ENCODE results near the gene TMEM145. TPM values are rescaled to one million over a fixed set of nuclear protein-coding genes. Genes with fewer than 3 reads are reported as not detected.

TMEM145 gene
- total RNA-seq, 6 donors from 2014 or later: 0.34 to 0.79 (median 0.49) TPM; not detected in 3

DNA sequence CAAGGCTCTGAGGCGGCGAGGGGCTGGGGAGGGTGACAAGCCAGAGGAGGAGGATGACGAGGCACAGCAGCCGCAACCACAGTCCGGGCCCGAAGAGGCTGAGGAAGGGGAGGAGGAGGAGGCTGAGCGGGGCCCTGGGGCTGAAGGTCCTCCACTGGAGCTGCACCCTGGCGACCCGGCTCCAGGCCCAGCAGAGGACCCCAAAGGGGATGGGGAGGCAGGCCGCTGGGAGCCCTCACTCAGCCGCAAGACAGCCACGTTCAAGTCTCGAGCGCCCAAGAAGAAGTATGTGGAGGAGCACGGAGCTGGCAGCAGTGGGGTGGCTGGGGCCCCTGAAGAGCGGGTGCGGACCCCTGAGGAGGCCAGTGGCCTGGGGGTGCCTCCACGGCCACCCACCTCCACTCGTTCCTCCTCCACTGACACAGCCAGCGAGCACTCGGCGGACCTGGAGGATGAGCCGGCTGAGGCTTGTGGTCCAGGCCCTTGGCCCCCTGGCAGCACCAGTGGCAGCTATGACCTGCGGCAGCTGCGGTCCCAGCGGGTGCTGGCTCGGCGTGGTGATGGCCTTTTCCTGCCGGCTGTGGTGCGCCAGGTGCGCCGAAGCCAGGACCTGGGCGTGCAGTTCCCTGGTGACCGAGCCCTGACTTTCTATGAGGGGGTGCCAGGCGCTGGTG is 41.1 kb upstream of the TMEM145 start:
- DNase-seq: peak; percentile 21 to 73
- Histone ChIP-seq H3K4me1 (peaks cover 40 to 69% (median 44%) of the 10 kb centered on the region in 4 donors), H3K27me3 (no peaks in the 10 kb centered on the region), H3K4me3 (no peak overlapping the region), H3K27ac (peak overlapping the region in 2 of 4 donors; percentile 95 to 97), H3K9me3 (no peaks in the 10 kb centered on the region), H3K36me3 (peaks cover 17 to 49% (median 33%) of the 10 kb centered on the region in 4 donors)
- WGBS, 2 donors: 84 to 90% methylated on average over 18 to 19 of the region's 35 CpGs
- TF ChIP-seq POLR2A (IDR thresholded peaks at IDR 0.05): no peak
- TF ChIP-seq, protein P1, sequence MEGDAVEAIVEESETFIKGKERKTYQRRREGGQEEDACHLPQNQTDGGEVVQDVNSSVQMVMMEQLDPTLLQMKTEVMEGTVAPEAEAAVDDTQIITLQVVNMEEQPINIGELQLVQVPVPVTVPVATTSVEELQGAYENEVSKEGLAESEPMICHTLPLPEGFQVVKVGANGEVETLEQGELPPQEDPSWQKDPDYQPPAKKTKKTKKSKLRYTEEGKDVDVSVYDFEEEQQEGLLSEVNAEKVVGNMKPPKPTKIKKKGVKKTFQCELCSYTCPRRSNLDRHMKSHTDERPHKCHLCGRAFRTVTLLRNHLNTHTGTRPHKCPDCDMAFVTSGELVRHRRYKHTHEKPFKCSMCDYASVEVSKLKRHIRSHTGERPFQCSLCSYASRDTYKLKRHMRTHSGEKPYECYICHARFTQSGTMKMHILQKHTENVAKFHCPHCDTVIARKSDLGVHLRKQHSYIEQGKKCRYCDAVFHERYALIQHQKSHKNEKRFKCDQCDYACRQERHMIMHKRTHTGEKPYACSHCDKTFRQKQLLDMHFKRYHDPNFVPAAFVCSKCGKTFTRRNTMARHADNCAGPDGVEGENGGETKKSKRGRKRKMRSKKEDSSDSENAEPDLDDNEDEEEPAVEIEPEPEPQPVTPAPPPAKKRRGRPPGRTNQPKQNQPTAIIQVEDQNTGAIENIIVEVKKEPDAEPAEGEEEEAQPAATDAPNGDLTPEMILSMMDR (IDR thresholded peaks at IDR 0.05): no peak
- TF ChIP-seq POLR2AphosphoS5 (IDR thresholded peaks at IDR 0.05): no peak
- no peak for TF ChIP-seq EP300 (IDR thresholded peaks at IDR 0.05)
- no peak for ATAC-seq (ENCODE audit: low FRiP score in 2 of 2)

DNA sequence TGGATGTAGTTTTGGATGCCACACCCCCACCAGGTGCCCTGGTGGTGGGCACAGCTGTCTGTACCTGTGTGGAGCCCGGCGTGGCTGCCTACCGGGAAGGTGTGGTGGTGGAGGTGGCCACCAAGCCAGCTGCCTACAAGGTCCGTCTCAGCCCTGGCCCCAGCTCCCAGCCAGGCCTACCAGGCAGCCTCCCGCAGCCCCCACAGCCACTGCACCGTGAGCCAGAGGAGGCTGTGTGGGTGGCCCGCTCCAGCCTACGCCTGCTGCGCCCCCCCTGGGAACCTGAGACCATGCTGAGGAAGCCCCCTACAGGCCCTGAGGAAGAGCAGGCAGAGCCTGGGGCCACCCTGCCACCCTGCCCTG is 40.6 kb upstream of the TMEM145 start:
- Histone ChIP-seq H3K4me1 (peaks cover 45 to 71% (median 48%) of the 10 kb centered on the region in 4 donors), H3K27me3 (no peaks in the 10 kb centered on the region), H3K4me3 (no peak overlapping the region), H3K27ac (no peak overlapping the region), H3K36me3 (peaks cover 17 to 49% (median 33%) of the 10 kb centered on the region in 4 donors), H3K9me3 (no peaks in the 10 kb centered on the region)
- DNase-seq: peak; percentile 18 to 65
- no peak for ATAC-seq (ENCODE audit: low FRiP score in 2 of 2)
- 100% methylated on average over 2 of the region's 9 CpGs; no CpG with 5 or more reads in 1 of the 2 donors for WGBS, 2 donors
- no peak for TF ChIP-seq EP300 (IDR thresholded peaks at IDR 0.05)
- TF ChIP-seq POLR2AphosphoS5 (IDR thresholded peaks at IDR 0.05): no peak
- TF ChIP-seq, protein P1 (IDR thresholded peaks at IDR 0.05): no peak
- no peak for TF ChIP-seq POLR2A (IDR thresholded peaks at IDR 0.05)

DNA sequence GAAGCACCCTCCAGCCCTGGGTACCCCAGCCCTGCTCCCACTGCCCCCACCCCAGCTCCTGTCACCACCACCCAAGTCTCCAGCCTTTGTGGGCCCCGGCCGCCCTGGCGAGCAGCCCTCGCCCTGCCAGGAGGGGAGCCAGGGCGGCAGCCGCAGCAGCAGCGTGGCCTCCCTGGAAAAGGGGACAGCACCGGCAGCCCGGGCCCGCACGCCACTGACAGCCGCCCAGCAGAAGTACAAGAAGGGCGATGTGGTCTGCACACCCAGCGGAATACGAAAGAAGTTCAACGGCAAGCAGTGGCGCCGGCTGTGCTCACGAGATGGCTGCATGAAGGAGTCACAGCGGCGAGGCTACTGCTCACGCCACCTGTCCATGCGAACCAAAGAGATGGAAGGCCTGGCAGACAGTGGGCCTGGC is 40.1 kb upstream of the TMEM145 start:
- no peaks in the 10 kb centered on the region for H3K27me3 ChIP-seq
- H3K27ac ChIP-seq: no peak overlapping the region
- DNase-seq (peak in 1 of 2 donors; percentile 82), ATAC-seq (ENCODE audit: low FRiP score in 2 of 2) (no peak)
- H3K4me1 ChIP-seq: peaks cover 45 to 71% (median 48%) of the 10 kb centered on the region in 4 donors
- peaks cover 17 to 49% (median 33%) of the 10 kb centered on the region in 4 donors for H3K36me3 ChIP-seq
- TF ChIP-seq, protein P1 (IDR thresholded peaks at IDR 0.05): no peak
- TF ChIP-seq POLR2AphosphoS5 (IDR thresholded peaks at IDR 0.05): no peak
- no peak for TF ChIP-seq POLR2A (IDR thresholded peaks at IDR 0.05)
- TF ChIP-seq EP300 (IDR thresholded peaks at IDR 0.05): no peak
- H3K9me3 ChIP-seq: no peaks in the 10 kb centered on the region
- H3K4me3 ChIP-seq: no peak overlapping the region
- 97% methylated on average over 12 to 21 of the region's 23 CpGs for WGBS, 2 donors

DNA sequence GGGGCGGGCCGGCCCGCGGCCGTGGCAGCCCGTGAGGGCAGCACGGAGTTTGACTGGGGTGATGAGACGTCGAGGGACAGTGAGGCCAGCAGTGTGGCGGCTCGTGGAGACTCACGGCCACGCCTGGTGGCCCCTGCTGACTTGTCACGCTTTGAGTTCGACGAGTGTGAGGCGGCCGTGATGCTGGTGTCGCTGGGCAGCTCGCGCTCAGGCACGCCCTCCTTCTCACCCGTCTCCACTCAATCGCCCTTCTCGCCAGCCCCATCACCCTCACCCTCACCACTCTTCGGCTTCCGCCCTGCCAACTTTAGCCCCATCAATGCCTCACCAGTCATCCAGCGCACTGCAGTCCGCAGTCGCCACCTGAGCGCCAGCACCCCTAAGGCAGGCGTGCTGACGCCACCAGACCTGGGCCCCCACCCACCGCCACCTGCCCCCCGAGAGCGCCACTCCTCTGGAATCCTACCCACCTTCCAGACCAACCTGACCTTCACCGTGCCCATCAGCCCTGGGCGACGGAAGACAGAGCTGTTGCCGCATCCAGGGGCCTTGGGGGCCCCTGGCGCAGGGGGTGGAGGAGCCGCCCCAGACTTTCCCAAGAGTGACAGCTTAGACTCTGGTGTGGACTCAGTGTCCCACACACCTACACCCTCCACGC is 39.6 kb upstream of the TMEM145 start:
- no peaks in the 10 kb centered on the region for H3K9me3 ChIP-seq
- H3K36me3 ChIP-seq: peaks cover 17 to 49% (median 33%) of the 10 kb centered on the region in 4 donors
- no peaks in the 10 kb centered on the region for H3K27me3 ChIP-seq
- 93% methylated on average over 35 to 41 of the region's 43 CpGs for WGBS, 2 donors
- no peak overlapping the region for H3K27ac ChIP-seq
- H3K4me1 ChIP-seq: peaks cover 51 to 76% (median 54%) of the 10 kb centered on the region in 4 donors
- DNase-seq: peak in 1 of 2 donors; percentile 80
- ATAC-seq (ENCODE audit: low FRiP score in 2 of 2): no peak
- TF ChIP-seq POLR2AphosphoS5 (IDR thresholded peaks at IDR 0.05) (no peak), EP300 (IDR thresholded peaks at IDR 0.05) (no peak), POLR2A (IDR thresholded peaks at IDR 0.05) (no peak)
- TF ChIP-seq, protein P1 (IDR thresholded peaks at IDR 0.05): no peak
- H3K4me3 ChIP-seq: no peak overlapping the region

Measured in upper lobe of left lung (tissue), 6 donors.